Measurements from ENCODE around the gene LARP4.
"Not testable (repeated sequence)": the region's sequence is repeated elsewhere in the genome, so short reads cannot be mapped to it uniquely, and the experiment has no call there.

The LARP4 gene

DNA sequence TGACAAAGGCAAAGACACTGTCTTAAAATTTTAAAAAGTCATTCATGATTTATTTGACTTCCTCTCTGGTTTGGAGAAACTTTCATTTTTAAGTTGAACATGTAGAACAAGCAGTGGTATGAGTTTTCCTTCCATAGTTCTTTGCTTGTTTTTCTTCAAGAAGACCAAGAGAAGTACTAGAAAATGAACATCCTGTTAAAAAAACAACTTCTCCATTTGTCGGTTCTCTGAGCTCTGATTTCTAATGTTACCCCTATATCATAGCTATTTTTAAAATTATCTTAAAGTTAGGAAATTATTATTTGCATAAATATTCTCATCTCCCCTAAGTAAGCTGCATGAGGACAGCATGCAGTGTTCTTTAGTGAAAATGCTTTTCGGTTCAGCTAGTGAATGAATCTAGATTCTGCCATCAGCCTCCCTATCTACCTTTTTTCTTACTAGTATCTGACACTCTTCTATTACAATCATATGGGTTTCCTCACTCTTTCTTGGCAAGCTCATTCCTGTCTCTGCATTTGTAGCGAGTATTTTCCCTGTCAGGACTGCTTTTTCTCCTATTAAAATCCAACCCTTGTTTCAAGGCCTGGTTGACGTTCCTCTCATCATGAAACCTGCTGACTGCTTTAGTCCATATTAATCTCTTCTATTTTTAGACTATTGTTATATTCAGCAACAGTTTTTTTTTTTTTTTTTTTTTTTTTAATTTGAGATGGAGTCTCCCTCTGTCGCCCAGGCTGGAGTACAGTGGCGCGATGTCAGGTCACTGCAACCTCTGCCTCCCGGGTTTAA, 119.9 kb downstream of the LARP4 start:
- TF ChIP-seq, protein P1, sequence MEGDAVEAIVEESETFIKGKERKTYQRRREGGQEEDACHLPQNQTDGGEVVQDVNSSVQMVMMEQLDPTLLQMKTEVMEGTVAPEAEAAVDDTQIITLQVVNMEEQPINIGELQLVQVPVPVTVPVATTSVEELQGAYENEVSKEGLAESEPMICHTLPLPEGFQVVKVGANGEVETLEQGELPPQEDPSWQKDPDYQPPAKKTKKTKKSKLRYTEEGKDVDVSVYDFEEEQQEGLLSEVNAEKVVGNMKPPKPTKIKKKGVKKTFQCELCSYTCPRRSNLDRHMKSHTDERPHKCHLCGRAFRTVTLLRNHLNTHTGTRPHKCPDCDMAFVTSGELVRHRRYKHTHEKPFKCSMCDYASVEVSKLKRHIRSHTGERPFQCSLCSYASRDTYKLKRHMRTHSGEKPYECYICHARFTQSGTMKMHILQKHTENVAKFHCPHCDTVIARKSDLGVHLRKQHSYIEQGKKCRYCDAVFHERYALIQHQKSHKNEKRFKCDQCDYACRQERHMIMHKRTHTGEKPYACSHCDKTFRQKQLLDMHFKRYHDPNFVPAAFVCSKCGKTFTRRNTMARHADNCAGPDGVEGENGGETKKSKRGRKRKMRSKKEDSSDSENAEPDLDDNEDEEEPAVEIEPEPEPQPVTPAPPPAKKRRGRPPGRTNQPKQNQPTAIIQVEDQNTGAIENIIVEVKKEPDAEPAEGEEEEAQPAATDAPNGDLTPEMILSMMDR (IDR thresholded peaks at IDR 0.05; ENCODE audit: low read depth, low read length, missing control alignments) = no peak
- Histone ChIP-seq H3K27me3 (replicated peaks) (no peaks in the 10 kb centered on the region), H3K4me3 (ENCODE audit: low read depth, low read length) (no peak overlapping the region), H3K36me3 (replicated peaks) (no peaks in the 10 kb centered on the region), H3K27ac (no peak overlapping the region)
- in situ Hi-C loops (cut with HindIII; ENCODE audit: low pct_ligation_motif_present, low sequenced_read_pairs) = no loop called here
- DNase-seq = no peak

DNA sequence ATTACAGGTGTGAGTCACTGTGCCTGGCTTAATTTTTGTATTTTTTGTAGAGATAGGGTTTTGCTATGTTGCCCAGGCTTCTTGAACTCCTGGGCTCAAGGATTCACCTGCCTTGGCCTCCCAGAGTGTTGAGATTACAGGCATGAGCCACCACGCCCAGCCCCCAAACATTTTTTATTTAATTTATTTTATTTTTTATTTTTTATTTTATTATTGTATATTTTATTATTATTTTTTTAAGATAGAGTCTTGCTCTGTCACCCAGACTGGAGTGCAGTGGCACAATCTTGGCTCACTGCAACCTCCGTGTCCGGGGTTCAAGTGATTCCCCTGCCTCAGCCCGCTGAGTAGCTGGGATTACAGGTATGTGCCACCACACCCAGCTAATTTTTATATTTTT, 121.1 kb downstream of the LARP4 start:
- DNase-seq; H3K27me3 ChIP-seq (replicated peaks); H3K4me3 ChIP-seq (ENCODE audit: low read depth, low read length); H3K27ac ChIP-seq; H3K36me3 ChIP-seq (replicated peaks); in situ Hi-C loops (cut with HindIII; ENCODE audit: low pct_ligation_motif_present, low sequenced_read_pairs): not testable (repeated sequence)

DNA sequence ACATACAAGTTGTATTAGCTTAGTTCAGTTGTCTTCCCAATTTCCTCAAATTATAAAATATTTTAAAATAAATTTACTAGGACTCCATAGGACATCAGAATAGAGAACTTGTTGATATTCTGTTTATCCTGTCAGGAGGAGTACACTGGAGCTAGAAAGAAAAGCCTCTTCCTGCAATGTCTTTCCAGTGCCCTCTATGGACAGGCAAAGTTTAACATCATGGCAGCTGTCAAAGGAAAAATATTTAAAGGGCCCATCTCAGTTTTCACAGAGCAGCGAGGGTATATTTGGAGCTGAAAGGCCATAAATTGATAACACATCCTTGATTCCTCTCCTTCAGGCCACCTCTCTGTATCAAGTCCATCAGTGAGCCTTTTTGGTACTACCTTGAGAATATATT, 123.1 kb downstream of the LARP4 start:
- in situ Hi-C loops (cut with HindIII; ENCODE audit: low pct_ligation_motif_present, low sequenced_read_pairs) = no loop called here
- no peaks in the 10 kb centered on the region for H3K36me3 ChIP-seq (replicated peaks)
- no peaks in the 10 kb centered on the region for H3K27me3 ChIP-seq (replicated peaks)
- no peak overlapping the region for H3K4me3 ChIP-seq (ENCODE audit: low read depth, low read length)
- H3K27ac ChIP-seq = no peak overlapping the region
- DNase-seq = no peak
- TF ChIP-seq, protein P1 (IDR thresholded peaks at IDR 0.05; ENCODE audit: low read depth, low read length, missing control alignments) = no peak

DNA sequence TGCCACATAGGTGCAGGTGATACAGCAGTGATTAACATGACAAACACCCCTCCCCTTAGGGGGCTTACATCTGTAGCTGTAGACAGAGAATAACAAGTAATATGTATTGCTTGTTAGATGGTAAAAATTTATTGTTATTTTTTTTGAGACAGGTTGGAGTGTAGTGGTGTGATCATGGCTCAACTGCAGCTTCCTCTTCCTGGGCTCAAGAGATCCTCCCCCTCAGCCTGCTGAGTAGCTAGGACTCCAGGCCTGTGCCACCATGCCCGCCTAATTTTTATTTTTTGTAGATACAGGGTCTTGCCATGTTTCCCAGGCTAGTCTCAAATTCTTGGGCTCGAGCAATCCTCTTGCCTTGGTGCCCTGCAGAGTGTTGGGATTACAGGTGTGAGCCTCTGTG, 123.9 kb downstream of the LARP4 start:
- Histone ChIP-seq H3K4me3 (ENCODE audit: low read depth, low read length) (no peak overlapping the region), H3K27me3 (replicated peaks) (no peaks in the 10 kb centered on the region), H3K27ac (no peak overlapping the region), H3K36me3 (replicated peaks) (no peaks in the 10 kb centered on the region)
- DNase-seq = no peak
- TF ChIP-seq, protein P1 (IDR thresholded peaks at IDR 0.05; ENCODE audit: low read depth, low read length, missing control alignments) = no peak
- in situ Hi-C loops (cut with HindIII; ENCODE audit: low pct_ligation_motif_present, low sequenced_read_pairs) = no loop called here

DNA sequence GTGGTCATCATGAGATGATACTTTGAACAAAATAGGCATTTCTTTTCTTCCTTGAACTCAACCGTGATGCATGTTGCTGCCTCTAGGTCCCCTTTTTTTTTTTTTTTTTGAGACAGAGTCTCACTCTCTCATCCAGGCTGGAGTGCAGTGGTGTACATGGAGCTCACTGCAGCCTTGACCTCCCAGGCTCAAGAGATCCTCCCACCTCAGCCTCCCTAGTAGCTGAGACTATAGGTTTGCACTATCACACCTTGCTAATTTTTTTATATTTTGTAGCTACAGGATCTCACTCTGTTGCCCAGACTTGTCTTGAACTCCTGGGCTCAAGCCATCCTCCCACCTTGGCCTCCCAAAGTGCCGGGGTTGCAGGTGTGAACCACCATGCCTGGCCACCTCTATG, 124.7 kb downstream of the LARP4 start:
- Histone ChIP-seq H3K4me3 (ENCODE audit: low read depth, low read length) (no peak overlapping the region), H3K36me3 (replicated peaks) (no peaks in the 10 kb centered on the region), H3K27me3 (replicated peaks) (no peaks in the 10 kb centered on the region), H3K27ac (no peak overlapping the region)
- in situ Hi-C loops (cut with HindIII; ENCODE audit: low pct_ligation_motif_present, low sequenced_read_pairs) = no loop called here
- TF ChIP-seq, protein P1 (IDR thresholded peaks at IDR 0.05; ENCODE audit: low read depth, low read length, missing control alignments) = no peak
- no peak for DNase-seq

DNA sequence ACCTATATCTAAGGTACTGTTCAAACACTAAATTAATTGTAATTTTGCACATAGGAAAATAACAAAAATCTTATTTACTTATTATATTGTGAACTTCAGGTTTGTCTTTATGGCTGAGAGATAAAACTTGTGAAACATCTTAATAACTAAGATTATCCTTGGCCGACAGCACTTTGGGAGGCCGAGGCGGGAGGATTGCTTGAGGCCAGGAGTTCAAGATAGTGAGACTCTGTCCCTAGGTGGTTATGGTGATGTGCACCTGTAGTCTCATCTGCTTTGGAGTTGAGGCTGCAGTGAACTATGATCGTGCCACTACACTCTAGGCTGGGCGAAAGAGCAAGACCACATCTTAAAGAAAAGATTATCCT, 126.7 kb downstream of the LARP4 start:
- in situ Hi-C loops (cut with HindIII; ENCODE audit: low pct_ligation_motif_present, low sequenced_read_pairs) = no loop called here
- Histone ChIP-seq H3K27me3 (replicated peaks) (no peaks in the 10 kb centered on the region), H3K27ac (no peak overlapping the region), H3K36me3 (replicated peaks) (no peaks in the 10 kb centered on the region), H3K4me3 (ENCODE audit: low read depth, low read length) (no peak overlapping the region)
- TF ChIP-seq, protein P1 (IDR thresholded peaks at IDR 0.05; ENCODE audit: low read depth, low read length, missing control alignments) = no peak
- no peak for DNase-seq

Measured in brain microvascular endothelial cell (primary cell).